Measurements from ENCODE around the gene TBX2.
A peak's percentile ranks its signal among the peaks of the same experiment; 100 is the strongest.

TBX2 gene

DNA sequence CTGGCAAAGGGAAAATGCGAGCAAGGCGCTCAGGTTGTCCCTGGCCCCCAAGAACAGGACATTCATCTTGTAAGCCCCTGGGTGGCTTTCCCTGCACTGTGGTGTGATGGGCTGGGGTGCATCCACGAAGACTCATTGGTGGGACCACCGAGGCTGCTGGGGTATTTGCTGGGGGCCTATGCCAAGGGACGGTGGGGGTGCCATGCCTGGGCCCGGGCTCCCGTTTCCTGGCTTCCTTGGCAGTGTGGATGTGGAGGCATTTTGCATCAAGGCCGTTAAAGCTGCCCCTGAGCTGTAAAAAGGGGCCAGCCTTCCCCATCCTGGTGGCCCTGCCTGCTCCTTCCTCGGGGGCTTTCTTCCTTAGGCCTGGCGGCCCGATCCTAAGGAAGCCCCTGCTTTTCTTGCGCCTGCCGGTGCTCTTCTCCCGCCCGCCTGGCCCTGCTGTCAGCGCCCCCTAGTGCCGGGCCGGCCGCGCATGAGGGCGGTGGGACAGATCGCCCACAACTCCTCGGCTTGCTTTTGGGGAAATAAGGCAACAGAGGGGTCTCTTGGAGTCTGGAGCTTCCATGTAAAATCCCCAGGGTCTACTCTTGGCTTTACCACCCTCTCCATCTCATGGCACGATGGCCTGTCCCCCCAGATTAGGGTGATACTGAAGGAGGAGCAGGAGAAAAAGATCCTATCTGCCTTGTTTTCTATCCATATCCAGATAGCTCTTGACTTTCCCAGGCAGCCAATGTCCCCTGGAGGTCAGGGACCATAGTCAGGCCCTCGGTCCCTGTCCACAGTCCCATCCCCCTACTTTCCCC is 9.8 kb upstream of the TBX2 start:
- H3K9me3 ChIP-seq (ENCODE audit: control insufficient read depth, insufficient read depth, low read depth, low read length) = no peaks in the 10 kb centered on the region
- no peak overlapping the region for H3K27ac ChIP-seq (ENCODE audit: low read depth, low read length)
- H3K27me3 ChIP-seq (ENCODE audit: control insufficient read depth, insufficient read depth, low read length) = peaks cover 44% of the 10 kb centered on the region
- H3K9ac ChIP-seq (ENCODE audit: low read length) = no peak overlapping the region
- peaks cover 18% of the 10 kb centered on the region; the same call in 1 of the 2 replicates for H3K4me1 ChIP-seq (ENCODE audit: control insufficient read depth, insufficient read depth, low read length)
- no peak overlapping the region for H3K4me3 ChIP-seq (ENCODE audit: low read depth, low read length)
- no peaks in the 10 kb centered on the region for H3K36me3 ChIP-seq (ENCODE audit: control insufficient read depth, insufficient read depth, low read length)

- H3K9me3 ChIP-seq (ENCODE audit: control insufficient read depth, insufficient read depth, low read depth, low read length) = no peaks in the 10 kb centered on the region
- H3K27ac ChIP-seq (ENCODE audit: low read depth, low read length) = no peak overlapping the region
- no peaks in the 10 kb centered on the region for H3K36me3 ChIP-seq (ENCODE audit: control insufficient read depth, insufficient read depth, low read length)
- peaks cover 16% of the 10 kb centered on the region; the same call in 1 of the 2 replicates for H3K4me1 ChIP-seq (ENCODE audit: control insufficient read depth, insufficient read depth, low read length)
- no peak overlapping the region for H3K9ac ChIP-seq (ENCODE audit: low read length)
- H3K4me3 ChIP-seq (ENCODE audit: low read depth, low read length) = no peak overlapping the region
- H3K27me3 ChIP-seq (ENCODE audit: control insufficient read depth, insufficient read depth, low read length) = peaks cover 50% of the 10 kb centered on the region
Observed at GRCh38 chr17:61390479-61390791, 9.2 kb upstream of the TBX2 start.

DNA sequence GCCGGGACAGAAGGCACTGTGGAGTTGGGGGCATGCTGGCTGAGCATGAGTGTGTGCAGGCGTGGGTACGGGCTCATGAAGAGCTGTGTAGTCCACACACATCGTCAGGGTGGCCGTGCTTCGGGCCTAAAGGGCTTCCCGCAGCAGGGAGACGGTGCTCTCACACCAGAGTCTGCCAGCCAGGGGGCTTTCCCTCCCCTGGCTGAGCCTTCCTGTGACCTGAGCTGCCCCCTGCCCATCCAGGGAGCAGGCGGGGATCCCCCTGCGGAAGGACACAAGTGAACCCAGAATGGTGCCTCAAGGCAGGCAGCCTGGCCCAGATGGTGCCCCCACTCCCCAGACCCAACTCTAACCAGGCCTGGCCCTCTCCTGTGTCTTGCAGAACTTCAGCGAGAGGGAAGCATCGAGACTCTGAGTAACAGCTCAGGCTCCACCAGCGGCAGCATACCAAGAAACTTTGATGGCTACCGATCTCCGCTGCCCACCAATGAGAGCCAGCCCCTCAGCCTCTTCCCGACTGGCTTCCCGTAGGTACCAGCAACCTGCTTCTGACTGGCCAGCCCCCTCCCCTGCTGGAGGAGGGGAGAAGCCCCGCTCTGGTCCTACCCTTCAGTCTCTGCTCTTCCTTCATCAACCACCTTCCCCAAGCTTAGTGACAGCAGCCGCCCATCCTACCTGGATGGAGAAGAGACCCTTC is 7.9 kb upstream of the TBX2 start:
- Histone ChIP-seq H3K9me3 (ENCODE audit: control insufficient read depth, insufficient read depth, low read depth, low read length) (no peaks in the 10 kb centered on the region), H3K9ac (ENCODE audit: low read length) (no peak overlapping the region), H3K36me3 (ENCODE audit: control insufficient read depth, insufficient read depth, low read length) (no peaks in the 10 kb centered on the region), H3K4me1 (ENCODE audit: control insufficient read depth, insufficient read depth, low read length) (peaks cover 23% of the 10 kb centered on the region), H3K27ac (ENCODE audit: low read depth, low read length) (no peak overlapping the region), H3K27me3 (ENCODE audit: control insufficient read depth, insufficient read depth, low read length) (peaks cover 63% of the 10 kb centered on the region), H3K4me3 (ENCODE audit: low read depth, low read length) (no peak overlapping the region)

GRCh38 chr17:61392679-61393078 is 7.0 kb upstream of the TBX2 start:
- H3K4me1 ChIP-seq (ENCODE audit: control insufficient read depth, insufficient read depth, low read length) = peaks cover 26% of the 10 kb centered on the region
- H3K36me3 ChIP-seq (ENCODE audit: control insufficient read depth, insufficient read depth, low read length) = no peaks in the 10 kb centered on the region
- no peaks in the 10 kb centered on the region for H3K9me3 ChIP-seq (ENCODE audit: control insufficient read depth, insufficient read depth, low read depth, low read length)
- no peak overlapping the region for H3K27ac ChIP-seq (ENCODE audit: low read depth, low read length)
- H3K4me3 ChIP-seq (ENCODE audit: low read depth, low read length) = no peak overlapping the region
- H3K9ac ChIP-seq (ENCODE audit: low read length) = no peak overlapping the region
- peaks cover 72% of the 10 kb centered on the region for H3K27me3 ChIP-seq (ENCODE audit: control insufficient read depth, insufficient read depth, low read length)

DNA sequence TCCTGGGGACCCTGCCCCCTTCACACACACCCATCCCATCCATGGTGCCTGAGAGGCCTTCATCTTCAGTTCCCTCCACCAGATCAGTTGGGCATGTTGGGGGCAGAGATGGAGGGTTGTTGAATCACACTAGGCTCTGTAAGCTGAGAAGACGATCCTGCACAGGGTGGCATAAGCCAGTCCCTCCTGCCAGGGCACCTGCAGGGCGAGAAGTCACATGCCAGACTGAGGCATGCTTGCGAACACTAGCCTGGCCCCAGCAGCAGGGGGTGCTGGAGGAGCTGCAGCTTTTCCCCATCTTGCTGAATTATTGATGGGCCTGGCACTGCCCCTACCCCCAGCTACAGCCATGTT is 6.1 kb upstream of the TBX2 start:
- H3K27ac ChIP-seq (ENCODE audit: low read depth, low read length) = no peak overlapping the region
- H3K4me1 ChIP-seq (ENCODE audit: control insufficient read depth, insufficient read depth, low read length) = peaks cover 35% of the 10 kb centered on the region
- peaks cover 80% of the 10 kb centered on the region for H3K27me3 ChIP-seq (ENCODE audit: control insufficient read depth, insufficient read depth, low read length)
- no peak overlapping the region for H3K9ac ChIP-seq (ENCODE audit: low read length)
- H3K4me3 ChIP-seq (ENCODE audit: low read depth, low read length) = no peak overlapping the region
- no peaks in the 10 kb centered on the region for H3K36me3 ChIP-seq (ENCODE audit: control insufficient read depth, insufficient read depth, low read length)
- H3K9me3 ChIP-seq (ENCODE audit: control insufficient read depth, insufficient read depth, low read depth, low read length) = no peaks in the 10 kb centered on the region

GRCh38 chr17:61393904-61394629 is 5.6 kb upstream of the TBX2 start:
- peaks cover 86% of the 10 kb centered on the region for H3K27me3 ChIP-seq (ENCODE audit: control insufficient read depth, insufficient read depth, low read length)
- peaks cover 37% of the 10 kb centered on the region for H3K4me1 ChIP-seq (ENCODE audit: control insufficient read depth, insufficient read depth, low read length)

GRCh38 chr17:61394630-61395408 is 4.8 kb upstream of the TBX2 start:
- Histone ChIP-seq H3K9me3 (ENCODE audit: control insufficient read depth, insufficient read depth, low read depth, low read length) (no peaks in the 10 kb centered on the region), H3K27ac (ENCODE audit: low read depth, low read length) (no peak overlapping the region), H3K27me3 (ENCODE audit: control insufficient read depth, insufficient read depth, low read length) (peaks cover 93% of the 10 kb centered on the region), H3K9ac (ENCODE audit: low read length) (no peak overlapping the region), H3K4me1 (ENCODE audit: control insufficient read depth, insufficient read depth, low read length) (peaks cover 34% of the 10 kb centered on the region), H3K36me3 (ENCODE audit: control insufficient read depth, insufficient read depth, low read length) (no peaks in the 10 kb centered on the region), H3K4me3 (ENCODE audit: low read depth, low read length) (no peak overlapping the region)

More at GRCh38 chr17:61393904-61394629, 5.6 kb upstream of the TBX2 start:
- Histone ChIP-seq H3K36me3 (ENCODE audit: control insufficient read depth, insufficient read depth, low read length) (no peaks in the 10 kb centered on the region), H3K9me3 (ENCODE audit: control insufficient read depth, insufficient read depth, low read depth, low read length) (no peaks in the 10 kb centered on the region), H3K9ac (ENCODE audit: low read length) (no peak overlapping the region), H3K27ac (ENCODE audit: low read depth, low read length) (no peak overlapping the region), H3K4me3 (ENCODE audit: low read depth, low read length) (no peak overlapping the region)

DNA sequence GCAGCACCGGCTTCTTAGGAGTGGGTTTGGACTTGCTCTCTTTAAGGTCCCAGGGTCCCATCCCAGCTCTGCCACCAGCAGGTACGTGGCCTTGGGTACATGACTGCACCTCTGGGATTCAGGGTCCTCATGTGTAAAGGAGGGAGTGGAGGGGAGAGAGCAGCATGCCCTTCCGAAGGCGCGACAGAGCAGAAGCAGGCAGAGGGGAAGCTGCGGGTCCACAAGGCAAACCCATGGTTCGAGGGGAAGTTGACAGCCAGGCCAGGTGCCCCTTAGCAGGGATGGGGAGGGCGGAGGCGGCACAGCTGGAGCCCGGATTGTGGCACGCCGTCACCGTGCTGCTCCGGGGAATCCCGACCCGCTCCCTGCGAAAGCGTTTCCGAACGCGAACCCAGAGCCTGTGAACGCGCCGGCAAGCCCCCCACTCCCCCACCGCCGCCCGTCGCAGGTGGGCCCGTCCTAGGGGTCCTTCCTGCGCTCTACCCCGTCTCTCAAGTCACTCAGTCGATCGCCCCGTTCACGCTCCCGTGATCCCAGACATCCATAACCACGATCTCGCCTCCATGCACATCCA is 4.1 kb upstream of the TBX2 start:
- Histone ChIP-seq H3K9ac (ENCODE audit: low read length) (no peak overlapping the region), H3K27me3 (ENCODE audit: control insufficient read depth, insufficient read depth, low read length) (peaks cover 99% of the 10 kb centered on the region), H3K9me3 (ENCODE audit: control insufficient read depth, insufficient read depth, low read depth, low read length) (no peaks in the 10 kb centered on the region), H3K4me3 (ENCODE audit: low read depth, low read length) (peak overlapping the region; percentile 43), H3K4me1 (ENCODE audit: control insufficient read depth, insufficient read depth, low read length) (peaks cover 31% of the 10 kb centered on the region), H3K36me3 (ENCODE audit: control insufficient read depth, insufficient read depth, low read length) (no peaks in the 10 kb centered on the region), H3K27ac (ENCODE audit: low read depth, low read length) (no peak overlapping the region)

DNA sequence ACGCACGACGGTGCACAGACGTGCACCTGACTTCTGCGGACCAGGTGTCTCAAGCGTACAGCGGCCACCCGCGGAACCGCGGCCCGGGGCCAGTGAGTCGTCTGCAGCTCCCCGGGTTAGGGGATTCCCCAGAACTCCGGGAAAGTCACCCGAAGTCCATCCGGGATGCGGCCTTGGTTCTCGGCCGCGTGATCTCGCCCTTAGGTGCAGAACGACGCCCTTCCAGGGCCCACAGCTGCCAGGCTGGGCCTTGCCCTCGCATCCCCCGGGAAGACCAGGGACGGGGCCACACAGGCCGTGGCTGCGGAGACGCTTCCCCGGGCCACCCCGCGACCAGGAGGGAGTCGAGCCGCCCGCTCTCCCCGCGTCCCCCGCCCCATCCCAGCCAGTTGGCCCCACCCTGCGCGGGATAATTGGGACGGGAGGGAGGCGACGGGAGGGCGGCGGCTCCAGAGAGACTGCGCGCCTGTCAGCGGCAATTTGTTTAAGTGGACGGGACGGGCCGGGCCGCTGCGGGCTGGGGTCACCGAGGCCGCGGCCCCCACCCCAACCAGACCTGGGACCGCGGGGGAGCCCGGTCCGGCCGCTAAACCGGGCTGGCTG is 3.6 kb upstream of the TBX2 start:
- H3K4me3 ChIP-seq (ENCODE audit: low read depth, low read length) = peak overlapping the region; percentile 45
- H3K9ac ChIP-seq (ENCODE audit: low read length) = no peak overlapping the region
- no peaks in the 10 kb centered on the region for H3K9me3 ChIP-seq (ENCODE audit: control insufficient read depth, insufficient read depth, low read depth, low read length)
- H3K4me1 ChIP-seq (ENCODE audit: control insufficient read depth, insufficient read depth, low read length) = peaks cover 31% of the 10 kb centered on the region
- H3K36me3 ChIP-seq (ENCODE audit: control insufficient read depth, insufficient read depth, low read length) = no peaks in the 10 kb centered on the region
- H3K27me3 ChIP-seq (ENCODE audit: control insufficient read depth, insufficient read depth, low read length) = peaks cover 99% of the 10 kb centered on the region
- H3K27ac ChIP-seq (ENCODE audit: low read depth, low read length) = no peak overlapping the region

- peaks cover 31% of the 10 kb centered on the region for H3K4me1 ChIP-seq (ENCODE audit: control insufficient read depth, insufficient read depth, low read length)
- peak overlapping the region; percentile 45 for H3K4me3 ChIP-seq (ENCODE audit: low read depth, low read length)
Observed at GRCh38 chr17:61396586-61397085, 3.0 kb upstream of the TBX2 start.

More at GRCh38 chr17:61396586-61397085, 3.0 kb upstream of the TBX2 start:
- Histone ChIP-seq H3K9ac (ENCODE audit: low read length) (peak overlapping the region; percentile 17), H3K9me3 (ENCODE audit: control insufficient read depth, insufficient read depth, low read depth, low read length) (no peaks in the 10 kb centered on the region), H3K27ac (ENCODE audit: low read depth, low read length) (no peak overlapping the region), H3K36me3 (ENCODE audit: control insufficient read depth, insufficient read depth, low read length) (no peaks in the 10 kb centered on the region), H3K27me3 (ENCODE audit: control insufficient read depth, insufficient read depth, low read length) (peaks cover 99% of the 10 kb centered on the region)
